Measurements from ENCODE around the gene DPP10. TPM values are rescaled to one million over a fixed set of nuclear protein-coding genes. Genes with fewer than 3 reads are reported as not detected.

DPP10 gene
- total RNA-seq, 3 donors from 2014 or later (not counting 1 experiment from before 2014, with no cell fraction given): not detected

DNA sequence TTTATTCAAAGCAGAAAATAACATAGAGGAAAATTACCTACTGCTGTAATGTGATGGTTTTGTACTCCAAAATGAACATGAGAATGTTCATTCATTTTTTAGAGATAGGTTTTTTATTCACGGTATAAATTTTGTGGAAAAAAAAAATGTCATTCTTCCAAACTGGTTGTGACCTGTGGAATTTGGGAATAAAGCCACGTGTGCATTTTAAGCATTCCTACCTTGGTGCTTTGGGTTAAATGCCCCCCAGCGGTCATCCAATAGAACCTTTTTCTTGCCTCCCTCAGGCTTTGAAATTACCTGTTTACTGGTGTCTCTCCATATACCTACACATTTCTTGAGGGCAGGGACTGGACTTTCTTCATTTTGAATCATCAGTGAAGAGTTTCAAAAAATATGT, 740.7 kb downstream of the DPP10 start:
- H3K4me3 ChIP-seq (ENCODE audit: low read length): no peak overlapping the region
- H3K9me3 Mint-ChIP-seq: peaks cover 14 to 17% of the 10 kb centered on the region in 2 donors
- peaks cover 6% of the 10 kb centered on the region for H3K36me3 Mint-ChIP-seq
- ATAC-seq: no peak
- no peak overlapping the region for H3K4me3 Mint-ChIP-seq
- no peaks in the 10 kb centered on the region for H3K27me3 ChIP-seq (ENCODE audit: control insufficient read depth, insufficient read depth, low read length)
- no peaks in the 10 kb centered on the region for H3K36me3 ChIP-seq (ENCODE audit: control insufficient read depth, insufficient read depth, low read length)
- no peak overlapping the region for H3K27ac Mint-ChIP-seq
- WGBS (ENCODE audit: insufficient coverage): 56% methylated on average over 3 of the region's 3 CpGs
- H3K4me1 ChIP-seq (ENCODE audit: control insufficient read depth, insufficient read depth, low read length): no peaks in the 10 kb centered on the region
- intact Hi-C loops (cut with micrococcal nuclease): no loop called here
- no peaks in the 10 kb centered on the region for H3K27me3 Mint-ChIP-seq (ENCODE audit: low read depth in 2 of 2)
- no peaks in the 10 kb centered on the region for H3K9me3 ChIP-seq (ENCODE audit: control insufficient read depth, insufficient read depth, low read length)
- TF ChIP-seq, protein P1, sequence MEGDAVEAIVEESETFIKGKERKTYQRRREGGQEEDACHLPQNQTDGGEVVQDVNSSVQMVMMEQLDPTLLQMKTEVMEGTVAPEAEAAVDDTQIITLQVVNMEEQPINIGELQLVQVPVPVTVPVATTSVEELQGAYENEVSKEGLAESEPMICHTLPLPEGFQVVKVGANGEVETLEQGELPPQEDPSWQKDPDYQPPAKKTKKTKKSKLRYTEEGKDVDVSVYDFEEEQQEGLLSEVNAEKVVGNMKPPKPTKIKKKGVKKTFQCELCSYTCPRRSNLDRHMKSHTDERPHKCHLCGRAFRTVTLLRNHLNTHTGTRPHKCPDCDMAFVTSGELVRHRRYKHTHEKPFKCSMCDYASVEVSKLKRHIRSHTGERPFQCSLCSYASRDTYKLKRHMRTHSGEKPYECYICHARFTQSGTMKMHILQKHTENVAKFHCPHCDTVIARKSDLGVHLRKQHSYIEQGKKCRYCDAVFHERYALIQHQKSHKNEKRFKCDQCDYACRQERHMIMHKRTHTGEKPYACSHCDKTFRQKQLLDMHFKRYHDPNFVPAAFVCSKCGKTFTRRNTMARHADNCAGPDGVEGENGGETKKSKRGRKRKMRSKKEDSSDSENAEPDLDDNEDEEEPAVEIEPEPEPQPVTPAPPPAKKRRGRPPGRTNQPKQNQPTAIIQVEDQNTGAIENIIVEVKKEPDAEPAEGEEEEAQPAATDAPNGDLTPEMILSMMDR (IDR thresholded peaks at IDR 0.05): no peak
- H3K4me1 Mint-ChIP-seq: no peaks in the 10 kb centered on the region
- no peak overlapping the region for H3K27ac ChIP-seq (ENCODE audit: low read length)
- no peak for DNase-seq

DNA sequence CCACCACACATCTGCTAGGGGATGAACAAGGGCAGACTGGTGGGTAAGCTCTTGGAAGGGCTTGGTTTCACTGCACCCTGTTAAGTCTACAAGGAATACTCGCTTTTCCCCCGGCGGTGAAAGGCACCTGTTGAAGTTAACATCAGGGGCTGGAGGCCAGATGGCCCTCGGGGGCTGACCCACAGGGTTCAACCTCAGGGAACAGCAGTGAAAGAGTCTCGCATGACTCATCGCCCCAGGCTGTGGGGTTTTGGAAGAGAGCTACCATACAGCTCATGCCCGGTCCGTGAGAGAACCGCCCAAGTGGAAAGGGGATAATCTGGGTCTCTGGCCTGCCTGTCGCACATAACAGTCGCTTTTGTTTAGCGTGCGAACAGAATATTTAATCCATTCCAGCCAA, 748.0 kb downstream of the DPP10 start:
- intact Hi-C loops (cut with micrococcal nuclease): no loop called here
- Histone ChIP-seq H3K4me3 (ENCODE audit: low read length) (no peak overlapping the region), H3K36me3 (ENCODE audit: control insufficient read depth, insufficient read depth, low read length) (no peaks in the 10 kb centered on the region), H3K27me3 (ENCODE audit: control insufficient read depth, insufficient read depth, low read length) (no peaks in the 10 kb centered on the region), H3K9me3 (ENCODE audit: control insufficient read depth, insufficient read depth, low read length) (peaks cover 2% of the 10 kb centered on the region), H3K27ac (ENCODE audit: low read length) (no peak overlapping the region), H3K4me1 (ENCODE audit: control insufficient read depth, insufficient read depth, low read length) (no peaks in the 10 kb centered on the region)
- no peak overlapping the region for H3K4me3 Mint-ChIP-seq
- H3K27ac Mint-ChIP-seq: no peak overlapping the region
- H3K36me3 Mint-ChIP-seq: no peaks in the 10 kb centered on the region
- DNase-seq: no peak
- 92% methylated on average over 13 of the region's 13 CpGs for WGBS (ENCODE audit: insufficient coverage)
- H3K9me3 Mint-ChIP-seq: peaks cover 11 to 23% of the 10 kb centered on the region in 2 donors
- no peak for ATAC-seq
- H3K4me1 Mint-ChIP-seq: no peaks in the 10 kb centered on the region
- TF ChIP-seq, protein P1 (IDR thresholded peaks at IDR 0.05): no peak
- H3K27me3 Mint-ChIP-seq (ENCODE audit: low read depth in 2 of 2): no peaks in the 10 kb centered on the region

DNA sequence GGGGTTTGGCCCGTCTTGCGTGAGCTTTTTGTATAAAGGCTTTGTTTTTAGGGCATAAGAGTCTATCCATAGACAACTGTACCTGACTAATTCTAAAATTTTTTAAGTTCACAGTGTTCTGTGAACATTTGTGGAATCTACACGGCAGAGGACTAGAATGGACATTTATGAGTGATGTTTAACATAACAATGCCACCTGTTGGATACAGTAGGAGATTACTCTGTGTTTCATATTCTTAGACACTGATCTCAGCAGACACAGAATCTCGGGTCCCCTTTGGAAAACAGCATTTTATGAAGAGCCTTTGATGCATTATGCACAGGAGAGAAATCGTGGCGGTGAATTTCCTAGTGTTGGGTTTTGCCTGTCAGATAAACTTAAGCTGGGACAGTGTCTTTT, 752.2 kb downstream of the DPP10 start:
- no peak overlapping the region for H3K27ac ChIP-seq (ENCODE audit: low read length)
- no peak for ATAC-seq
- Mint-ChIP-seq H3K4me3 (no peak overlapping the region), H3K36me3 (no peaks in the 10 kb centered on the region), H3K27me3 (ENCODE audit: low read depth in 2 of 2) (no peaks in the 10 kb centered on the region), H3K27ac (no peak overlapping the region), H3K4me1 (no peaks in the 10 kb centered on the region), H3K9me3 (peaks cover 4 to 15% of the 10 kb centered on the region in 2 donors)
- no peaks in the 10 kb centered on the region for H3K27me3 ChIP-seq (ENCODE audit: control insufficient read depth, insufficient read depth, low read length)
- H3K9me3 ChIP-seq (ENCODE audit: control insufficient read depth, insufficient read depth, low read length): peaks cover 2% of the 10 kb centered on the region
- intact Hi-C loops (cut with micrococcal nuclease): no loop called here
- H3K4me3 ChIP-seq (ENCODE audit: low read length): no peak overlapping the region
- H3K4me1 ChIP-seq (ENCODE audit: control insufficient read depth, insufficient read depth, low read length): no peaks in the 10 kb centered on the region
- no peak for DNase-seq
- no peaks in the 10 kb centered on the region for H3K36me3 ChIP-seq (ENCODE audit: control insufficient read depth, insufficient read depth, low read length)
- TF ChIP-seq, protein P1 (IDR thresholded peaks at IDR 0.05): no peak
- whole genome bisulfite sequencing (ENCODE audit: insufficient coverage): 87% methylated on average over 6 of the region's 6 CpGs

DNA sequence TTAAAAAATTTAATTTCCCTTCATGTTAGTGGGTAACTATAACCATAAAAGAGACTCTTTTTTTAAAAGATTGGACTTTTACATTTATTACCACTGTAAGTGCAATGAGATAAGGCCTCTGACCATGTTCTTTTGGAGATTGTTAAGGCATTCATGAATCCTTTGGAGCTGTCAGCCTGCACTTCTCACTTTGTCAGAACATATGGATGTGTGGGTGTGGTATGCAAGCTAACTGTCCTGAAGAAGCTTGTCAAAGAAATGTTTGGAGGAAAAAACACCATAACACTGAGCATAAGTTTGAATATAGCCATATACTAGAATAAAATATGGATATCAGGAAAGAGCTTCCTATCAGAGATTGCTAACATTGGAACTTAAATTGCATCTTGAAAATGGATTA, 754.1 kb downstream of the DPP10 start:
- no peak overlapping the region for H3K27ac ChIP-seq (ENCODE audit: low read length)
- intact Hi-C loops (cut with micrococcal nuclease): no loop called here
- no peaks in the 10 kb centered on the region for H3K36me3 Mint-ChIP-seq
- TF ChIP-seq, protein P1 (IDR thresholded peaks at IDR 0.05): no peak
- ATAC-seq (no peak), DNase-seq (no peak)
- no peak overlapping the region for H3K4me3 Mint-ChIP-seq
- H3K4me1 ChIP-seq (ENCODE audit: control insufficient read depth, insufficient read depth, low read length): no peaks in the 10 kb centered on the region
- no peak overlapping the region for H3K4me3 ChIP-seq (ENCODE audit: low read length)
- no peaks in the 10 kb centered on the region for H3K36me3 ChIP-seq (ENCODE audit: control insufficient read depth, insufficient read depth, low read length)
- no peaks in the 10 kb centered on the region for H3K27me3 Mint-ChIP-seq (ENCODE audit: low read depth in 2 of 2)
- H3K27me3 ChIP-seq (ENCODE audit: control insufficient read depth, insufficient read depth, low read length): no peaks in the 10 kb centered on the region
- peaks cover 4 to 9% of the 10 kb centered on the region in 2 donors for H3K9me3 Mint-ChIP-seq
- no peaks in the 10 kb centered on the region for H3K9me3 ChIP-seq (ENCODE audit: control insufficient read depth, insufficient read depth, low read length)
- no peak overlapping the region for H3K27ac Mint-ChIP-seq
- H3K4me1 Mint-ChIP-seq: no peaks in the 10 kb centered on the region
